ENCODE measurements around the gene CCL15. TPM values are rescaled to one million over a fixed set of nuclear protein-coding genes. Genes with fewer than 3 reads are reported as not detected.

Gene CCL15
- total RNA-seq, 3 donors from 2014 or later: not detected

- H3K27me3 ChIP-seq: no peaks in the 10 kb centered on the region
- H3K36me3 ChIP-seq: no peaks in the 10 kb centered on the region
- H3K9me3 ChIP-seq: no peaks in the 10 kb centered on the region
- no peak for DNase-seq (ENCODE audit: low spot score in 2 of 2)
- H3K4me3 ChIP-seq: no peak overlapping the region
- intact Hi-C loops (cut with DNase I; ENCODE audit: low total_unique reads): loop anchor here (2.0 kb wide), 1 partner anchor 503 kb away; no protein-coding TSS in a partner anchor
- no peaks in the 10 kb centered on the region for H3K4me1 ChIP-seq
- TF ChIP-seq CTCF (IDR thresholded peaks at IDR 0.05) (no peak), POLR2AphosphoS5 (IDR thresholded peaks at IDR 0.05) (no peak), POLR2A (IDR thresholded peaks at IDR 0.05) (no peak)
- no peak overlapping the region for H3K27ac ChIP-seq
Observed at GRCh38 chr17:35973333-35974260, 27.8 kb downstream of the CCL15 start.

DNA sequence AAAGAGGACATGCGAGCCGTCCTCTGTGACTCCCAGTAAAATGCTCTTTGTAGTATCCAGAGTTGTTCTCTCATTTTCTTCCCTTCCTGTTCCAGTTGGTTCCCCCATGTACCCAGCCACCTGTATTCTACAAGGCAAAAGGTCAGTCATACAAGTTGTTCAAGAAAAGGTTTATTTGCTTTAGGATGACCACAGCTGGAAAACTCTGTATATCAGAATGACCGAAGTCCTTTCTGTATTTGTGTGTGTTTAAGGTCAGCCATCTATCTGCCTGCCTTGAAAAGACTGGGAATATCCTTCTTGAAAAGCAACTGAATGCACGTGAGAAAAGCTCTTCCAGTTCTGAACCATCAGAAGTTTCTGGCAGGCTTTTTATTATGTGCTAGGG is 28.4 kb downstream of the CCL15 start:
- no peaks in the 10 kb centered on the region for H3K36me3 ChIP-seq
- no peaks in the 10 kb centered on the region for H3K27me3 ChIP-seq
- H3K9me3 ChIP-seq: no peaks in the 10 kb centered on the region
- no peak for DNase-seq (ENCODE audit: low spot score in 2 of 2)
- TF ChIP-seq POLR2AphosphoS5 (IDR thresholded peaks at IDR 0.05) (no peak), POLR2A (IDR thresholded peaks at IDR 0.05) (no peak), CTCF (IDR thresholded peaks at IDR 0.05) (no peak)
- H3K4me1 ChIP-seq: no peaks in the 10 kb centered on the region
- intact Hi-C loops (cut with DNase I; ENCODE audit: low total_unique reads): loop anchor here (2.0 kb wide), 1 partner anchor 504 kb away; no protein-coding TSS in a partner anchor
- peak overlapping the region in 1 of 2 donors; percentile 21 for H3K27ac ChIP-seq
- no peak overlapping the region for H3K4me3 ChIP-seq

GRCh38 chr17:35972535-35972934 is 28.8 kb downstream of the CCL15 start:
- no peak for DNase-seq (ENCODE audit: low spot score in 2 of 2)
- TF ChIP-seq CTCF (IDR thresholded peaks at IDR 0.05): no peak
- no peak for TF ChIP-seq POLR2AphosphoS5 (IDR thresholded peaks at IDR 0.05)
- no peak for TF ChIP-seq POLR2A (IDR thresholded peaks at IDR 0.05)
- H3K9me3 ChIP-seq: no peaks in the 10 kb centered on the region
- no peak overlapping the region for H3K4me3 ChIP-seq
- H3K4me1 ChIP-seq: no peaks in the 10 kb centered on the region
- peak overlapping the region in 1 of 2 donors; percentile 21 for H3K27ac ChIP-seq
- intact Hi-C loops (cut with DNase I; ENCODE audit: low total_unique reads): loop anchor here (2.0 kb wide), 1 partner anchor 504 kb away; no protein-coding TSS in a partner anchor
- no peaks in the 10 kb centered on the region for H3K36me3 ChIP-seq
- no peaks in the 10 kb centered on the region for H3K27me3 ChIP-seq

GRCh38 chr17:35972066-35972465 is 29.3 kb downstream of the CCL15 start:
- Histone ChIP-seq H3K27me3 (no peaks in the 10 kb centered on the region), H3K27ac (no peak overlapping the region), H3K4me1 (no peaks in the 10 kb centered on the region), H3K4me3 (no peak overlapping the region), H3K36me3 (no peaks in the 10 kb centered on the region), H3K9me3 (no peaks in the 10 kb centered on the region)
- intact Hi-C loops (cut with DNase I; ENCODE audit: low total_unique reads): loop anchor here (2.0 kb wide), 1 partner anchor 505 kb away; no protein-coding TSS in a partner anchor
- no peak for DNase-seq (ENCODE audit: low spot score in 2 of 2)
- TF ChIP-seq CTCF (IDR thresholded peaks at IDR 0.05) (no peak), POLR2A (IDR thresholded peaks at IDR 0.05) (no peak), POLR2AphosphoS5 (IDR thresholded peaks at IDR 0.05) (no peak)

All from breast epithelium (tissue), 4 donors.